GM12891 (cell line): ENCODE measurements around the gene CAMKMT.
"Not testable (repeated sequence)": the region's sequence is repeated elsewhere in the genome, so short reads cannot be mapped to it uniquely, and the experiment has no call there.

Experiments used
- DNase-seq: peaks from one replicate; pipeline ENCODE4 v3.0.0; 2011; ENCODE audit warnings: low spot score; ENCODE audit not compliant: insufficient read length
- FAIRE-seq: peaks from 2 replicates; lab custom pipeline; 2011; peaks lifted over from hg19 to GRCh38; lab: Jason Lieb, UNC
- PAX5 ChIP-seq: IDR thresholded peaks from 2 replicates; pipeline ENCODE4 v1.6.1; 2011; ENCODE audit warnings: low read length, moderate library complexity, mild to moderate bottlenecking; ENCODE audit not compliant: insufficient read depth, severe bottlenecking
- POLR2A ChIP-seq: IDR thresholded peaks from 2 replicates; pipeline ENCODE4 v1.6.1; 2011; ENCODE audit warnings: low read depth, low read length, control low read depth
- POLR2AphosphoS5 ChIP-seq: IDR thresholded peaks from 2 replicates; pipeline ENCODE4 v1.6.1; 2011; ENCODE audit warnings: low read depth, low read length, control low read depth
- POU2F2 ChIP-seq: IDR thresholded peaks from 2 replicates; pipeline ENCODE4 v1.6.1; 2011; ENCODE audit warnings: low read depth, mild to moderate bottlenecking, control low read depth, low read length, moderate library complexity
- SPI1 ChIP-seq: IDR thresholded peaks from 2 replicates; pipeline ENCODE4 v1.6.1; 2011; ENCODE audit warnings: low read depth, low read length, control low read depth
- TAF1 ChIP-seq: IDR thresholded peaks from 2 replicates; pipeline ENCODE4 v1.6.1; 2011; ENCODE audit warnings: low read depth, low read length, control low read depth

Gene CAMKMT

GRCh38 chr2:44358503-44358902, 3.2 kb upstream of the CAMKMT start:
- DNase-seq (no peak), FAIRE-seq (peak; percentile 50)
- no peak for TF ChIP-seq SPI1

GRCh38 chr2:44360749-44361329, 908 bp upstream of the CAMKMT start:
- FAIRE-seq, result no peak
- no peak for TF ChIP-seq SPI1
- no peak for TF ChIP-seq POLR2A
- TF ChIP-seq POU2F2, result no peak
- no peak for TF ChIP-seq PAX5
- TF ChIP-seq TAF1, result no peak
- TF ChIP-seq POLR2AphosphoS5, result no peak
- no peak for DNase-seq

GRCh38 chr2:44362207-44363015, 664 bp downstream of the CAMKMT start:
- DNase-seq, result no peak
- peak; percentile 90 for FAIRE-seq
- TF ChIP-seq POLR2AphosphoS5, result no peak
- TF ChIP-seq POLR2A, result peak; percentile 22; the same call in 1 of the 2 replicates

GRCh38 chr2:44364604-44365003, 2.9 kb downstream of the CAMKMT start:
- TF ChIP-seq SPI1 (0 out of 2 replicates have a peak, but pooled peaks have one; percentile 12), TAF1 (no peak), POLR2AphosphoS5 (no peak), POU2F2 (no peak)
- DNase-seq (no peak), FAIRE-seq (no peak)

GRCh38 chr2:44367591-44367990, 5.8 kb downstream of the CAMKMT start:
- no peak for TF ChIP-seq POU2F2
- no peak for TF ChIP-seq TAF1
- no peak for TF ChIP-seq POLR2A
- no peak for TF ChIP-seq PAX5
- TF ChIP-seq POLR2AphosphoS5, result no peak
- TF ChIP-seq SPI1, result no peak
- FAIRE-seq (no peak), DNase-seq (no peak)

- no peak for DNase-seq
- FAIRE-seq, result no peak
- TF ChIP-seq PAX5 (no peak), POU2F2 (no peak), POLR2AphosphoS5 (no peak), TAF1 (no peak), POLR2A (no peak), SPI1 (no peak)
Measured at GRCh38 chr2:44369392-44369791, 7.6 kb downstream of the CAMKMT start.

- FAIRE-seq (no peak), DNase-seq (no peak)
- TF ChIP-seq POLR2A (no peak), POU2F2 (no peak), SPI1 (peak; percentile 16; the same call in 1 of the 2 replicates), TAF1 (no peak)
Measured at GRCh38 chr2:44371445-44371844, 9.7 kb downstream of the CAMKMT start.

- TF ChIP-seq PAX5 (no peak), SPI1 (no peak), POU2F2 (no peak), POLR2AphosphoS5 (no peak), POLR2A (no peak), TAF1 (no peak)
- DNase-seq (no peak), FAIRE-seq (no peak)
Measured at GRCh38 chr2:44372246-44372645, 10.5 kb downstream of the CAMKMT start.

GRCh38 chr2:44377486-44377885, 15.7 kb downstream of the CAMKMT start:
- no peak for DNase-seq
- TF ChIP-seq POU2F2 (no peak), POLR2AphosphoS5 (no peak), SPI1 (no peak), POLR2A (no peak), PAX5 (no peak), TAF1 (no peak)
- no peak for FAIRE-seq

GRCh38 chr2:44385226-44385625, 23.5 kb downstream of the CAMKMT start:
- not testable (repeated sequence) for FAIRE-seq, DNase-seq
- 0 out of 2 replicates have a peak, but pooled peaks have one; percentile 26 for TF ChIP-seq SPI1
